HG03342 (cell line): ENCODE results near the gene JPH2.

Experiments
- ATAC-seq: cut with Tn5 transposase; IDR thresholded peaks from one replicate; pipeline ENCODE4 v1.9.1; 2021; ENCODE audit warnings: mild to moderate bottlenecking, moderate library complexity; ENCODE audit not compliant: unreplicated experiment

Gene JPH2

DNA sequence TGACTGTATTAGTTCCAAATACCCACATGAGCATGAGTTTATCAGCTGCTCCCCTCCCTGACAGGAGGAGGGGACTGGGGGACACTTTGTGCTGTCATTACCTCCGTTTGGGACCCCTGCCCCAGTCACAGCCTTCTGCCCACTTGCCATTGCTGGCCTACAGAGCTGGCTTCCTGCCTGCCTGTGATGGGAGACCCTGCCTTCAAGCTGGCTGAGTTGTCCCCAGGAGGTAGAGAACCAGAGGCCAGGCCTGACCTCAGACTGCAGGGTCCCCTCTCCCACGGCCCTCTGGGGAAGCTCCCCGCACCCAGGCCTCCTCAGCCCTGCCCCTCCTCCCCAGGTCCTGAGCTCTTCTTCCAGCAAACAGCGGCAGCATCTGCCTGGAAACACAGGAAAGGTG, 105.5 kb downstream of the JPH2 start:
- no peak for ATAC-seq

- ATAC-seq: peak; percentile 79
Measured at GRCh38 chr20:44080646-44081267, 106.2 kb downstream of the JPH2 start.

- ATAC-seq: no peak
Measured at GRCh38 chr20:44080064-44080463, 106.9 kb downstream of the JPH2 start.

GRCh38 chr20:44079291-44079690, 107.7 kb downstream of the JPH2 start:
- ATAC-seq: no peak

DNA sequence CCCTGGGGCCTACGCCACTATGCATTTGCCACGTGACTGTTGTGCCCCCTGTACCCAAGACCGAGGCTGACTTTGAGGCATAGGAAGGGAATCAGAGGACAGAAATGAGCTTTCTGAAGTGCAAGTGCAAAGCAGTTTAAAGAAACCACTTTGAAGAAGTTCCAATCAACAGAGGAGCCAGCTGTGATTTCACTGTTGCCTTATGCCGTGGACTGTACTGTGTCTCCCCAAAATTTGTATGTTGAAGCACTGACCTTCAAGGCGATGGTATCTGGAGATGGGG, 111.1 kb downstream of the JPH2 start:
- no peak for ATAC-seq

DNA sequence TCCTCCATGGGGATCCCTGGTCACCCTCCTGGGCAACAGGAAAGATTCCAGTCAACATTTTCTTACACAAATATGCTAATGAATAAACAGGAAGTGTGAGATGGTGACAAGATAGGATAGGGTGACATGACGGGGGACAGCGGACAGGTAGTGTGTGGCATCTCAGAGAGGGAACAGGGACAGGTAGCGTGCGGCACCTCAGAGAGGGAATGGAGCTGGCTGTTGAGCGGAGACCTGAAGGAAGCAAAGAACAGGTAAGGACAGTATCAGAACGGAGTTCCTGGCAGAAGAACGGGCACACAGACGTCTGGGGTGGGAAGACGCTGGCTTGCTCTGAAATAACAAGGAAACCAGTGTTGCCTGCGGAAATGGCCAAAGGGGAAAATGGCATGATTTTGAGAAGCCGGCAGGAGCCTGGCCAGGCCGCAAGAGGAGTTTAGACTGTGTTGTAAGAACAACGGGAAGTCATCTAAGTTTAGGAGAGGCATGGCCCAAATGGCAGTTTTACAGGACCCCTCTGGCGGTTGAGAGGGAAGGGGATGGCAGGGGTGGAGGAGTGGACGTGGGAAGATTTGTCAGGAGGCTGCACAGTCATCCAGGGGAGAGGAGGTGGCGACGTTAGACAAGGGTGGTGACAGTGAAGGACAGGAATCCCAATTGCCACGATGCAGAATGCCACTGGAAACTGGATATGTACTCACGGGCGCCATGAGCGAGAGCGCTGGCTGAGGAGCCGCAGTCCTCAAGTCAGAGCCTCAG, 111.6 kb downstream of the JPH2 start:
- ATAC-seq: no peak

- ATAC-seq: no peak
Measured at GRCh38 chr20:44074252-44075151, 112.5 kb downstream of the JPH2 start.

- no peak for ATAC-seq
Measured at GRCh38 chr20:44073675-44074071, 113.3 kb downstream of the JPH2 start.

DNA sequence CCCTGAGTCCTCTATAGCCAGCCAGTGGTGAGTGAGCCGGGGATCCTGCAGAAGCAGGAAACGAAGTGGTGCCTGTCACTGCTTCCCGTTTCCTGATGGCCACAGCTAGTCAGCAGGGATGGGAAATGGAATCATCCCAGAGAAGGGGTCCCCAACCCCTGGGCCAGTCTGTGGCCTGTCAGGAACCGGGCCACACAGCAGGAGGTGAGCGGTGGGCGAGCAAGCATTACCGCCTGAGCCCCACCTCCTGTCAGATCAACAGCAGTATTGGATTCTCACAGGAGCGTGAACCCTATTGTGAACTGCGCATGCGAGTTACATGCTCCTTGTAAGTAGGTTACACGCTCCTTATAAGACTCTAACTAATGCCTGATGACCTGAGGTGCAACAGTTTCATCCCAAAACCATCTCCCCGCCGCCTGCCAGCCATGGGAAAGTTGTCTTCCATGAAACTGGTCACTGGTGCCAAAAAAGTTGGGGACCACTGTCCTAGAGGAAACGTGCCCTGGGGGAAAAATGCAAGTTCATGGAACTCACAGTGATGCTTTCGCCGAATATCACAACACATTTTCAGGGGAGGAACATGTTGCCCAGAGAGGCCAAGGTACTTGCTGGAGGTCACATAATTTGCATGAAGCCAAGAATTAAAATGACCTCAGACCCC, 113.8 kb downstream of the JPH2 start:
- no peak for ATAC-seq

DNA sequence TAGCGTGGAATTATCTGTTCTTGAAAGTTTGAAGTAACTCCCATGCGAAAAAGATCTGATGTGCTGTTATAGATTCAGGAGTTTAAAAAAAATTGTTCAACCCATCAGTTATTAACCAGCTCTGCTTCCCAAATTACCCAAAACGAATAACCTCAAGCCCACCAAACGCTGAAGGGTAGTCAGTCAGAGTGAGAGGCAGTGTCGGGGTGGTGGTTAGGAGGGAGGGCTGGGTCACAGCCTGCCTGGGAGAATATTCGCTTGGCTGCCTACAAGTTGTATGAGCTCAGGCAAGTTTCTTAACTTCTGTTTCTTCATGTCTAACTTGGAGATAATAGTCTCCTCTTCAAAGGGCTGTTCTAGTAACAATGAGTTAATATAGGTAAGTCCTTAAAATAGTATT, 114.6 kb downstream of the JPH2 start:
- no peak for ATAC-seq

- no peak for ATAC-seq
Measured at GRCh38 chr20:44071526-44072111, 115.4 kb downstream of the JPH2 start.

GRCh38 chr20:44071057-44071456, 115.9 kb downstream of the JPH2 start:
- no peak for ATAC-seq

DNA sequence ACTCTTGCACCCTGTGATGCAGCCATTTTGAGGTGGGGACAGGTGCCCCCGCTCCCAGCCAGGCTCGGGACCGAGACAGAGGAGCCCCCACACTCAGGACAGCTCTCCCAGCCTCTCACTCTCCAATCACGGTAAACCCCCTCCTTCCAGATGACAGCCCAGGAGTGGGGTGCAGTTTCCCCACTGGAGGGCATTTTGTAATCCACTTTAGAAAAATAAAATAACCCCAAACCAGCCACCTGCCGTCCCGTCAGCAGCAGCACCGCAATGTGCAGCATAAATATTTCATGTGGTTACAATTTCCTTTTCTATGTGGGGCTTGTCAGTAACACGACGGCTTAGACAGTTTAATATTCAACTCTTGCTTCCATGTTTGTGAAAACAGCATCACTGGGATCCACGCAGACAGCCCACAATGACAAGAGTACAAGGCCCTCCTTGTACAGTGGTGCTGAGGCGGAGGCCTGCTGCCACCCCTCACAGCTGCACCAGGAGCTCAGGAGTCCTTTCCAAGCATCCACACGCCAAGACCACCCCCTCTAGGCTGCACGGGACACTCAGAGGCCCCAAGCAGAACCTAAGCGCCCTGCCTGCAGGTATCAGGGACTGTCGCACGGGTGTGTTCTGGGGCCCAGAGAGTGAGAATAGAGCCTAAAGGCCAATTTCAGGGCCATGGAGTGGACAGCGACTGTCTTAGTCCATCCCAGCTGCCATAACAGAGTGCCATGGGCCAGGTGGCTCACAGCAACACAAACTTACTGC, 116.7 kb downstream of the JPH2 start:
- no peak for ATAC-seq

DNA sequence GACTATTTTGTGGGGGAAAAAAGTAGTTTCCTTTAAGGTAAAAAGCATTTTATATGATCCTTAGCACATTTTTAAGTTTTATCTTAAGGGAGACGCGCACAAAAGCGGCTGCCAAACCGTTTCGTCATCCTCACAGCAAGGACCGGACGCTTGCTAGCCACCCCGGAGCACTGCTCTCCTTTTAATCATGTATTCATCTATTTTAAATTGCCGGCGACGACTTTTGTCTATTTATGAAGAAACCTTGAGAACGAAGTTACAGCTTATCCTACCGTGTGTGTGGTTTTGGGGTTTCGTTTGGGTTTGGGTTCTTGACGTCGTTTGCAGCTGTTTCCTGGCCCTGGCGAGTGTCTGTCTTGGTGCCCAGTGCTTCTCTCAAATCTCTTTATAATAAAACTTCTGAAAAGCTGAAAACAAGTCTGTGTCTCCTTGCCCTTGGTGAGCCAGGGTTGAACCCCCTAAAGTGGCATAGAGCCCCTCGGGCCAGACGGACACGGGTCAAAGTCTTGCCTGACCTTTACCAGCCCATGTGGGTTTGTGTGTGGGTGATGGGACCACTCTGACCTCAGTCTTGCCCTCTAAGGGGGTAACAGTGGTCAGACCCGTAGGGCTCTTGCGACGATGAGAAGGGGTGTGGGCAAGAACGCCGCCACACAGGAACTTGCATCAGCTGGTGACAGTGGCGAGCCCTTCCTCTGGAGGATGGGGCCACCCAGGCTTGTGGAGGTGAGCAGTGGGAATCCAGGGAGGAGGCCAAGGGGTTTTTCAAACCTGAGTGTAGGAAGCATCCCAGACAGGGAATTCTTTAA, 117.6 kb downstream of the JPH2 start:
- no peak for ATAC-seq

DNA sequence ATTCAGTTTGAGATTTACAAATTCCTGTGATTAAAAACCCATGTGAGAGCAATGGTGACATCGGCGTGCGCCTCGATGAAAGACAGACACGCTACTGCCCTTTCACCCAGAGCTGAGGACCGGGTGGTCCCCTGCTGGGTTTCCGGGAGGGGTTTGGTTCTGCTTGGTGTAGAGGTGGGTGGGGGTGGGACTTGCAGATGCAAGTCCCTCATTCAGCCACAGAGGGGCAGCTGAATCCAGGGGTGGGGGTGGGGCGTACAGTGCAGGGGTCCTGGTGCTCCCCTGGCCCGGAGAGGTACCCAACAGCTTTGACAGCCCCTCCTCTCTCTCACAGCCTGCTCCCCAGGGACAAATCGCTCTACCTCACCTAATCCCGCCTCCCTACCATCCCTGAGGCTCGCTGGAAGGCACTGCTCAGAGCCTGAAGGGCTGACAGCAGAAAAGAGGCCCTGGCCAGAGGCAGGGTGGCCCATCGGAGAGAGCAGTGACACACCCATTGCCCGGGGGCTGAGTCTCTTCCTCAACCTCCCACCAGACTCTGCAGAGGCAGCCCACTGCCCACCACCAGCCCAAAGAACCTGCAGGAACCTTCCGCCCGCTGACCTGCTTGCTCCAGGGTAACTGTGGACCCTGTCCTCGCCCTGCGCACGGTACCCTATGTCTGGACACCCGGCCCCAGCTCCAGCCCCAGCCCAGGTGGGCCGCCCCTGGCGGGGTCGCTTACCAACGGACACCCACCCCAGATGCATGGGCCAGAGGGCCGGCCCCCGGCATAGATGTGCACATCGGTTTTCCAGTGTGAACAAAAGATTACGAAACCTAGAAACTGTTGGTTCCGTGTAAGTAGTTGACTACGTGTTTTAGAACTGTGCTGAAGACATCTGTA, 118.4 kb downstream of the JPH2 start:
- no peak for ATAC-seq

DNA sequence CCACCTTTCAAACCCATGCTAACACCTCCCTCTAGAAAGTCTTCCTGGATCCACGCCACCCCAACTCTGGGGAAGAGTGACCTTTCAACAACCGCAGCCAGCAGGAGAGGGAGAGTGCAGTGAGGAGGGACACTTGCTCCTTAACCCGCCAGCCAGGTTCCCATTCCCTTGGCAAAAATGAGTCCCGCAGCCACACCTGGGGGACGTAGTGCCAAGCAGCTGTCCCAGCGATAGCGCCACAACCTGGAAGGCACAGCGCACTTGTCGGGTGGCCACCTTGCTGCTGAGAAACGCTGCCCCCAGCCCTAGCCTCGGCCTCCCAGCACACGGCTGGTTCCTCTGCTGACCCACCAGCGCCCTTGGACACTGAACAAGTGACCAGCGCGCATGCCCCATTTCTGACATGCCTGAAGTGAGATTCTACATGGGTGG, 119.3 kb downstream of the JPH2 start:
- no peak for ATAC-seq

DNA sequence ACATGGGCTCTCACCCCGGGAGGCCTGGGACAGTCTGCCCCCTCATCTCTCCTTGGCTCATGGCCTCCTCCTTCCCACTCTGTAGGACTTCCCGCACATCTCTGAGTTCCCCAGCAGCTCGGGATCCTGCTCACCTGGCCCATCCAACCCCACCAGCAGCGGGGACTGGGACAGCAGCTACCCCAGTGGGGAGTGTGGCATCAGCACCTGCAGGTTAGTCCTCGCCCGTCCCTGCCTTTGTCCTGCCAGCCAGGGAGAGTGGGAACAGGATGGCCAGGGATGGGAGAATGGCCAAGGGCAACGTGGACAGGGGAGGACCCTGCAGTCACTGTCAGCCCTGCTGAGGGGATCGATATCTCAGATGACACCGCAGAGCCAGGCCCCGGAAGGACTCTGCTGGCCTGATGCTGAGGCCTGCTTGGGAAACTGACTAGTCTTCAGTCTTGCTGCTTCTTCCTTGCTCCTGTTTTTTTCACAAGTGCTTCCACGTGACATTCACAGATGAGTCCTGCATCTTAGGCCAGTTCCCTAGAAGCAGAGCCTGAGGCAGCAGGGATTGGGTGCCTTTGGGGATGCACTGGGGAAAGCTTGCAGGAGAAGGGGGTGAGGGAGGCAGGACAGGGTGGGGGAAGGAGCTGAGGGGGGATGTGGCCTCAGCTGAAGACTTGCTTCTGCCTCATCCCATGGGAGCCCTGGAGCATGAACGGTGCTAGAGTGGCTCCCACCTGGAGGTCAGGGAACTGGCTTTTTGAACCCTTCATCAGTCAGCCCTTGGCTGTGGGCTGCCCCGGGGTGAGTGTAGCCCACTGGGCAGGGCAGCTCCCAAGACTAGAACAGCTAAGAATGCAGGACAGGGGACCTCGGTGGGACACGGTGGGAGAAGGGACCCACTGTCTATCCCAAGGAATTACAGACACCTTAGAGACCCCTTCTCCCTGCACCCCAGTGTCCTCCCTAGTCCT, 120.1 kb downstream of the JPH2 start:
- no peak for ATAC-seq
